Duodenal mucosa (tissue), 2 donors: ENCODE measurements around the gene DPYSL5.
A peak's percentile ranks its signal among the peaks of the same experiment; 100 is the strongest.

Experiments
- H3K27ac ChIP-seq: one replicate; pipeline ENCODE4 v1.7.0; 2013; ENCODE audit warnings: low read depth, low read length
- H3K27me3 ChIP-seq, 2 donors: one replicate each; pipeline ENCODE4 v1.7.0; 2013; ENCODE audit warnings: low read length in 2 of 2, control low read depth in 1 of 2; ENCODE audit not compliant: insufficient read depth in 2 of 2, control insufficient read depth in 1 of 2
- H3K36me3 ChIP-seq, 2 donors: one replicate each; pipeline ENCODE4 v1.7.0; 2013; ENCODE audit warnings: low read length in 2 of 2, control low read depth in 1 of 2; ENCODE audit not compliant: insufficient read depth in 2 of 2, control insufficient read depth in 1 of 2
- H3K4me1 ChIP-seq, 2 donors: one replicate each; pipeline ENCODE4 v1.7.0; 2013; ENCODE audit warnings: low read length in 2 of 2, control low read depth in 1 of 2; ENCODE audit not compliant: insufficient read depth in 2 of 2, control insufficient read depth in 1 of 2
- H3K4me3 ChIP-seq, 2 donors: one replicate each; pipeline ENCODE4 v1.7.0; 2013; ENCODE audit warnings: low read length in 2 of 2, low read depth in 1 of 2
- H3K9ac ChIP-seq, 2 donors: one replicate each; pipeline ENCODE4 v1.7.0; 2013; ENCODE audit warnings: low read length in 2 of 2, low read depth in 1 of 2
- H3K9me3 ChIP-seq, 2 donors: one replicate each; pipeline ENCODE4 v1.7.0; 2013; ENCODE audit warnings: low read length in 2 of 2, control low read depth in 1 of 2; ENCODE audit not compliant: control insufficient read depth in 1 of 2

DPYSL5 gene

DNA sequence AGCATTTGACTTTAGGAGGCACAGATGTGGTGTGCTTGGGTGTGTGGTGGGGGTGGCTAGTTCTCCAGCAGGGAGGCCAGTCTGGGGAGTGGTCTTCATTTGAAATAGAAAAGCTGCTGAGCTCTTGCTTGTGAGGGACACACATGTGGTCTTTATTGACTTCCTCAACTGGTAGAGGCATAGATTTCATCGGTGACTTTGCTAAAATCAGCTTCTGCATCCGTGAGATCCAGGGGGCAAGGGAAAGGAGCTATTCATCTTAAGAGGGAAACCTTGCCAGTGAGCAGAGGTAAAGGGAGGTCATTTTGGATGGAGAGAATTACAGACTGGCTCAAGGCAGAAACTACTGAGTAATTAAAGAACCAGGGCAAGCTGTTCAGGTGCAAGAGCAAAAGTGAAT lies 127.2 kb downstream of the DPYSL5 start:
- H3K27me3 ChIP-seq: peaks cover 0 to 2% of the 10 kb centered on the region in 2 donors
- peaks cover 14 to 17% of the 10 kb centered on the region in 2 donors for H3K4me1 ChIP-seq
- no peaks in the 10 kb centered on the region for H3K9me3 ChIP-seq
- H3K9ac ChIP-seq: no peak overlapping the region
- no peaks in the 10 kb centered on the region for H3K36me3 ChIP-seq
- H3K27ac ChIP-seq: no peak overlapping the region
- H3K4me3 ChIP-seq: no peak overlapping the region

DNA sequence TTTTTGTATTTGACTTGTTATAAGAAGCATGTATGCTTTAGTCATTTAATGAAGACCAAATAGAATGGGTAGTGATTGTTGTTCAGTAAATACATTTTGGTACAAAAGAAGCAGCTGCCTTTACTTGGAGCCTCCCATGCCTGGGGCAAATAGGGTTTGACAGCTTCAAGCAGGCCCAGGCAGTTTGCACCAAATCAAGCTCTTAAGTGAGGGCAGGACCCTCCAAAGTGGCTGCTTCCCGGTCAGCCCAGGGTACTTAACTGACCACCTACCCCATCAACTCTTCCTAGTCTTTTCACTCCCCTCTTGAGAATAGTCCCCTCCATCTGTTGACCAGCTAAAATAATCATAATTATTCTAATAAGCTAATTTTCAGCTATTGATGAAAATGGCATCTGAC lies 127.7 kb downstream of the DPYSL5 start:
- Histone ChIP-seq H3K9me3 (no peaks in the 10 kb centered on the region), H3K27ac (no peak overlapping the region), H3K27me3 (no peaks in the 10 kb centered on the region), H3K36me3 (no peaks in the 10 kb centered on the region), H3K9ac (no peak overlapping the region), H3K4me1 (peaks cover 11 to 17% of the 10 kb centered on the region in 2 donors), H3K4me3 (no peak overlapping the region)

DNA sequence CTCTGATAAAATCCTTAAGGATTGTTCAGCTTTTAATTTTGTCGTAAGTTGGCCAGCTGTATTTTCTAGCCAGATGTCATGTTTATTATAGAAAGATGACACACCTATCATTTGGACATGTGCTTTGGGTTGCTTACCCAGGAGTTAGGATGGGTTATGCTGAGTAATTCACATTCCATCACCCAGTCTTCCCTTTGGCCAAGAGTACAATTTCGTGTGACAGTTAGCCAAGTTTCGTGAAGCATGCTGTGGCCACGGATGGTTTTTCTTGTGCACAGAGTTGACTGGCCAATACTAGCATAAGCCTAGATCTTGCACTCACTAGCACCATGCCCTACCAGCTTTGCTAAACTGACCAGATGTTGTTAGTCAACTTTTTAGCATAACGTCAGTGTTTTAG lies 128.3 kb downstream of the DPYSL5 start:
- Histone ChIP-seq H3K4me3 (no peak overlapping the region), H3K27ac (no peak overlapping the region), H3K4me1 (peaks cover 8 to 13% of the 10 kb centered on the region in 2 donors), H3K9ac (no peak overlapping the region), H3K36me3 (no peaks in the 10 kb centered on the region), H3K27me3 (no peaks in the 10 kb centered on the region), H3K9me3 (no peaks in the 10 kb centered on the region)

DNA sequence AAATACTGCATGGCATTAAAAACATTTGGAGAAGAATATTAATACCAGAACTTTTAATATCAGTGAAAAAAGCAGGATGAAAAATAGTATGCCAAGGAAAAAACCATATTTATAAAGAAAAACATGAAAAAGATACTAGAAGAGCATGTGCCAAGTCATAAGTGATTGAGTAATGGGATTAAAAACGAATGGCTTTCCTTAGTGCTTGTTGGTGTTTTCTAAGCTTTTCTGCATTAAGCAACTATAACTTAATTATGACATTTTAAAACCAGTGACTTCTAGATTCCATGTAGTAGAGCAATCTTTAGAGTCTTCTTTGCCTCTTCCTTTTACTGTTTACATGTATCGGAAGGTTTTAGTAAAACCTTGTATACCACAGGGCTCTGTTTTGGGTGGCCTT lies 129.1 kb downstream of the DPYSL5 start:
- H3K4me3 ChIP-seq: no peak overlapping the region
- no peaks in the 10 kb centered on the region for H3K36me3 ChIP-seq
- no peak overlapping the region for H3K9ac ChIP-seq
- no peak overlapping the region for H3K27ac ChIP-seq
- no peaks in the 10 kb centered on the region for H3K9me3 ChIP-seq
- H3K27me3 ChIP-seq: no peaks in the 10 kb centered on the region
- peaks cover 11 to 19% of the 10 kb centered on the region in 2 donors for H3K4me1 ChIP-seq

DNA sequence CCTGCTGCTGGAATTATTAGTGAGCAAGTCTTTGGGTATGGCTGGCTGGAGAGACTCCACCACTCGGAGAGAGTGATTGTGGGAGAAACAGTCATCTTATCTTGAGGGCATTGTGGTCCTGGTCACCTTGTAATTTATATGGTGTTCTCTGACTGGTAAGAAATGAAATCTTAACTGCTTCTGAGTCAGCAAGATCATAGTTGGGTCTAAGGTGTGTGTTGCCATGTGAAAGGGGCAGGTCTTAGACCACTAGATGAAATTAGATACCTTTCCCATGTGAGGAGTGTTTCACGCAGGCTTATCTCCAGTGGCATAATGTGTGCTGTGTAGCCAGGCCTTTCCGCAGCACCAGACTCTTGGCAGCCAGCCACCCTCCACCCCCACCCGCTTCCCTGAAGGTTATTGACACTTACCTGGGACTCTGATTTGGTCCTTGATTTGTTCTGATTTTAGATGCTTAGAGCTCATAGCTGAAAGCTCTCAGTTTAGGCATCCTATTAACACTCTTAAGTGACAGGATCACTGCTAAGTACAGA lies 130.2 kb downstream of the DPYSL5 start:
- H3K4me1 ChIP-seq: peaks cover 18 to 29% of the 10 kb centered on the region in 2 donors
- H3K27ac ChIP-seq: no peak overlapping the region
- no peak overlapping the region for H3K9ac ChIP-seq
- no peaks in the 10 kb centered on the region for H3K9me3 ChIP-seq
- no peaks in the 10 kb centered on the region for H3K27me3 ChIP-seq
- H3K4me3 ChIP-seq: no peak overlapping the region
- H3K36me3 ChIP-seq: no peaks in the 10 kb centered on the region

DNA sequence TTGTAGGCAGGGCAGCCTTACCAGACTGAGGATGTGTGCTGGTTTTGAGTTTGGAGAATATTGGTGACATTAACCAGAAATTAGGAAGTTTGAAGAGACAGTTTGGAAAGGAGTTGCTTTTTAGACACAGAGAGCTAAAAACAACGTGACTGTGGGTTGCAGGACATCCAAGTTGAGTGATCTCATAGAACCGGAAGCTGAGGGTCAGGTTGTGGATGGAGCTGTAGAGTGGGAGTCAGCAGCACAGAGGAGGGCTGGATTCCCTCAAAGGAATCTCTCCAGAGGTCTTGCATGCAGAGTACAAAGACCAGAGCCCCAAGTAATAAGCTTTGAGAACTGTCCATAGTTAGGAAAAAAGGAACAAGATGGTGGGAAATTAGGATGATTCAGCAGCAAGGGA lies 131.8 kb downstream of the DPYSL5 start:
- Histone ChIP-seq H3K4me1 (peaks cover 18 to 29% of the 10 kb centered on the region in 2 donors), H3K9ac (no peak overlapping the region), H3K27ac (no peak overlapping the region), H3K4me3 (no peak overlapping the region), H3K27me3 (no peaks in the 10 kb centered on the region), H3K36me3 (no peaks in the 10 kb centered on the region), H3K9me3 (no peaks in the 10 kb centered on the region)

DNA sequence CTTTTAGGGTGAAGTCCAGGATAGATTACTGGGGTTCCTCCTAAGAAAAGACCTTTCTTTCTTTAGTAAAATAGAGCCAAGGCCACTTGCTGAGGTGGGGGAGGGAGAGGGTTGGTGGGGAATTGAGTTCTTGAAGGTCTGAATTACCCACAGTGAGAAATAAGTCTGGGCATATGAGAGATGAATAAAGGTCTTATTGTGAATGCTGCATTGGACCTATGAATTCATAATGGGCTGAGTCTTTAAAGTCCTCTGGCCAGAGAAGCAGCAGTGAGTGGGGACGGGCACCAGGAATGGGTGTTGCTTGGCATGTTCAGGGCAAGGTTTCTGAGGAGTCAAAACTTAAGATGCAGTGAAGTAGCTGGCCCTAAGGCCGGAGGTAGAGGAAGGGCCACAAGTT lies 133.0 kb downstream of the DPYSL5 start:
- Histone ChIP-seq H3K4me3 (no peak overlapping the region), H3K9ac (no peak overlapping the region), H3K9me3 (no peaks in the 10 kb centered on the region), H3K4me1 (peaks cover 18 to 29% of the 10 kb centered on the region in 2 donors), H3K27me3 (no peaks in the 10 kb centered on the region), H3K36me3 (no peaks in the 10 kb centered on the region), H3K27ac (no peak overlapping the region)

DNA sequence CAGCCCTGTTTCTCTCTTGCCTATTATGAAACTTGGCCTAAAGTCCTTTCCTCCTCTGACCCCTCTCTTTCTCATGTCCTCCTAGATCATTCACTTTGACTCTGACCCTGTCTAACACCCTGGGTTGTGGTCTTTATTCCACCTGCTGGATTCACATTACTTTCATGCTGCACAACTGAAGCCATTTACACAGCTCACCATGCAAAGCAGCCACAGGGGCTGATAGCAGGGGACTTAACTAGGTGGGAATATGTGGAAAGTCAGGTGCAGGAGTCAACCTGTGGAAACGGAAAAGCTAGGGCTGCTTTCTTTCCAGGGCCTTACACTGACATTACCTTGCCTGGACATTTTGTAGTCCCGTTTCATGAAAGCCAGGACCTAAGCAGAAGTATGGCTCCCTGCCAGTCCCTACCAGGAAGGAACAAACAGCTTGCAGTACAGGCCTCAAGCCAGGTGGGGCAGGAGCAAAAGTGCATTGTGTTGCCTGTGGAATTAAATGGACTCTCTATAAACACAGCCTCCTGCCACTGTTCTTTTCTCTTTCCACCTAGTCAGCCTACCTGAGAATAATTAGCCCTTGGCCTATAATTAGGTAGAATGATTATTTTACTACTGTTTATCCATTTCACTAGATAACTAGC lies 134.3 kb downstream of the DPYSL5 start:
- Histone ChIP-seq H3K4me3 (no peak overlapping the region), H3K27me3 (no peaks in the 10 kb centered on the region), H3K9ac (peak overlapping the region in 1 of 2 donors; percentile 0), H3K4me1 (peaks cover 18 to 29% of the 10 kb centered on the region in 2 donors), H3K27ac (no peak overlapping the region), H3K9me3 (no peaks in the 10 kb centered on the region), H3K36me3 (no peaks in the 10 kb centered on the region)

DNA sequence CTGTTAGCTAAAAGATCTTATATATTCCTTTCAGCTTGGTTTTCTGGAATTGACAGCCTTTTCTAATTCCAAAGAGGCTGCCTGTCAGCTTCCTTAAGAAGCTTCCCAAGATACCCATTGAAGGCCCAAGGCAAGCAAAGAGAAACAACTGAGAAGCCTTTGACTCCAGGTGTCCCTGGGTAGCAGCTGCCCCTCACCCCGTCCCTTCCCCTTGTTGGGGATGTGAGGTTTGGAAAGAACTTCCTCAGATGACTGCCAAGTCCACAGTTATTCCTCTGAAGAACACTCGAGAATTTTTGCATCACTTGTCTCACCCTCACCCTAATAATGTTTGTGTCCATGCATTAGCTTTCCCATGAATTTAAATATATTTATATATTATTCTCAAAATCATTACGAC lies 135.8 kb downstream of the DPYSL5 start:
- no peak overlapping the region for H3K9ac ChIP-seq
- H3K9me3 ChIP-seq: no peaks in the 10 kb centered on the region
- H3K4me1 ChIP-seq: peaks cover 12 to 18% of the 10 kb centered on the region in 2 donors
- no peaks in the 10 kb centered on the region for H3K36me3 ChIP-seq
- no peak overlapping the region for H3K4me3 ChIP-seq
- no peak overlapping the region for H3K27ac ChIP-seq
- H3K27me3 ChIP-seq: no peaks in the 10 kb centered on the region

DNA sequence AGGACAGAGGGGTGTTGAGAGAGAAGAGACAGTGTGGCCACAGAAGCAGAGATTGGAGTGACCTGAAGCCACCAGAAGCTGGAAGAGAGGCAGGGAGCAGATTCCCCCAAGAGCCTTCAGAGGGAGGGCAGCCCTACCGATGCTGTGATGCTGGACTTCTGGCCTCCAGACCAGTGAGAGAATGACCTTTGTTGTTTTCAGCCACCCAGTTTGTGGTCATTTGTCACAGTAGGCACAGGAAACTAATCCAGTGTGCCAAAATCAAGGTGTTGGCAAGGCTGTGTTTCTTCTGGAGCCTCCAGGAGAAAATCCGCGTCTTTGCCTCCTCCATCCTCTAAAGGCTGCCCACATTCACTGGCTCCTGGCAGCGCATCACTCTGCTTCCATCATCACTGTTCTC lies 137.9 kb downstream of the DPYSL5 start:
- Histone ChIP-seq H3K4me1 (peaks cover 12 to 17% of the 10 kb centered on the region in 2 donors), H3K9me3 (no peaks in the 10 kb centered on the region), H3K4me3 (no peak overlapping the region), H3K36me3 (no peaks in the 10 kb centered on the region), H3K27me3 (no peaks in the 10 kb centered on the region), H3K9ac (no peak overlapping the region), H3K27ac (no peak overlapping the region)
